OCI-LY7 (cell line): ENCODE data around the gene TACR1. TPM values are rescaled to one million over a fixed set of nuclear protein-coding genes. Genes with fewer than 3 reads are reported as not detected.

Experiments
- BruUV-seq: library from RNA; stranded (reverse); fragments of 400-500 nt; replicated peaks from 2 replicates; lab custom pipeline; 2021; lab: Mats Ljungman, UMichigan
- CTCF ChIA-PET: fragments of 300-600 bp; sonication (Branson Sonifier 250); formaldehyde crosslinking; loops from one replicate; lab custom pipeline; 2022; ENCODE audit warnings: antibody characterized with exemption; ENCODE audit not compliant: unreplicated experiment; lab: Charles Lee
- POLR2A ChIA-PET: fragments of 300-600 bp; sonication (Branson Sonifier 250); formaldehyde crosslinking; loops from one replicate; lab custom pipeline; 2022; ENCODE audit warnings: antibody characterized with exemption; lab: Charles Lee
- DNase-seq: peaks from one replicate; pipeline ENCODE4 v3.0.0-alpha.2; 2015; ENCODE audit warnings: low spot score
- H2AFZ ChIP-seq: fragments of 200-600 bp; sonication (generic), shearing (Covaris generic); 2 replicates; pipeline ENCODE4 v1.6.1; 2014; ENCODE audit warnings: mild to moderate bottlenecking, antibody characterized with exemption, low read length, moderate library complexity
- H3K27ac ChIP-seq: fragments of 200-600 bp; sonication (generic); 2 replicates; pipeline ENCODE4 v1.5.1; 2014; ENCODE audit warnings: mixed run types, low read depth, mild to moderate bottlenecking, moderate library complexity, low read length, inconsistent platforms; ENCODE audit not compliant: poor library complexity, severe bottlenecking
- H3K36me3 ChIP-seq: fragments of 200-600 bp; sonication (generic); 2 replicates; pipeline ENCODE4 v1.6.1; 2014; ENCODE audit warnings: mild to moderate bottlenecking, antibody characterized with exemption, low read length, moderate library complexity, mixed read lengths; ENCODE audit not compliant: insufficient read depth
- H3K4me1 ChIP-seq: fragments of 200-600 bp; sonication (generic); 2 replicates; pipeline ENCODE4 v1.5.1; 2014; ENCODE audit warnings: mild to moderate bottlenecking, low read length; ENCODE audit not compliant: insufficient read depth, poor library complexity, severe bottlenecking
- H3K4me2 ChIP-seq: fragments of 200-600 bp; sonication (generic); 2 replicates; pipeline ENCODE4 v1.6.1; 2014; ENCODE audit warnings: mild to moderate bottlenecking, low read length
- H3K4me3 ChIP-seq: fragments of 200-600 bp; sonication (generic); 2 replicates; pipeline ENCODE4 v1.5.1; 2014; ENCODE audit warnings: mild to moderate bottlenecking, low read depth, low read length; ENCODE audit not compliant: poor library complexity, severe bottlenecking
- H3K79me2 ChIP-seq: fragments of 200-600 bp; sonication (generic); 2 replicates; pipeline ENCODE4 v1.6.1; 2016; ENCODE audit warnings: low read depth, mild to moderate bottlenecking, low read length, moderate library complexity, mixed read lengths; ENCODE audit not compliant: insufficient read depth
- H3K9me2 ChIP-seq: fragments of 200-600 bp; sonication (generic); 2 replicates; pipeline ENCODE4 v1.6.1; 2016; ENCODE audit warnings: mild to moderate bottlenecking, low read length, mixed read lengths; ENCODE audit not compliant: insufficient read depth
- H3K9me3 ChIP-seq: fragments of 200-600 bp; sonication (generic); 2 replicates; pipeline ENCODE4 v1.6.1; 2014; ENCODE audit warnings: mild to moderate bottlenecking, mixed run types, low read length, mixed read lengths
- H4K20me1 ChIP-seq: fragments of 200-600 bp; sonication (generic); 2 replicates; pipeline ENCODE4 v1.6.1; 2014; ENCODE audit warnings: mild to moderate bottlenecking, antibody characterized with exemption, low read length, moderate library complexity, mixed read lengths; ENCODE audit not compliant: insufficient read depth
- EZH2phosphoT487 ChIP-seq: fragments of 200-600 bp; sonication (generic); IDR thresholded peaks from 2 replicates; pipeline ENCODE4 v1.6.1; 2018; ENCODE audit warnings: low read depth, borderline replicate concordance, mild to moderate bottlenecking, mixed run types, antibody characterized with exemption, low read length, moderate library complexity, mixed read lengths
- intact Hi-C: fragments of 100-400 bp; cut with micrococcal nuclease; formaldehyde crosslinking; loops from one replicate; pipeline ENCODE4 v1.10.0; 2022; ENCODE audit not compliant: unreplicated experiment
- total RNA-seq, 2 experiments: library from RNA; depleted of rRNA in 1 of 2; stranded (reverse); fragments of >200 nt in 1 of 2; shearing (Covaris generic) in 1 of 2; gene quantifications; 2 replicates each; pipeline ENCODE4 v1.2.3, GENCODE V29; 2014 to 2022
- TF ChIP-seq, protein P1 (sequence below): fragments of 200-600 bp; sonication (generic); conservative IDR thresholded peaks from 2 replicates; pipeline ENCODE4 v1.5.1; 2014; ENCODE audit warnings: mild to moderate bottlenecking, antibody characterized with exemption, low read length, moderate library complexity, mixed read lengths

The TACR1 gene
- total RNA-seq, 2 experiments from 2014 or later = not detected

- no peaks in the 10 kb centered on the region for H3K9me2 ChIP-seq
- H3K4me2 ChIP-seq = no peak overlapping the region
- no peaks in the 10 kb centered on the region for H4K20me1 ChIP-seq
- no TSS peak for BruUV-seq
- H3K9me3 ChIP-seq = no peaks in the 10 kb centered on the region
- H3K4me1 ChIP-seq = peaks cover 14% of the 10 kb centered on the region
- TF ChIP-seq, protein P1, sequence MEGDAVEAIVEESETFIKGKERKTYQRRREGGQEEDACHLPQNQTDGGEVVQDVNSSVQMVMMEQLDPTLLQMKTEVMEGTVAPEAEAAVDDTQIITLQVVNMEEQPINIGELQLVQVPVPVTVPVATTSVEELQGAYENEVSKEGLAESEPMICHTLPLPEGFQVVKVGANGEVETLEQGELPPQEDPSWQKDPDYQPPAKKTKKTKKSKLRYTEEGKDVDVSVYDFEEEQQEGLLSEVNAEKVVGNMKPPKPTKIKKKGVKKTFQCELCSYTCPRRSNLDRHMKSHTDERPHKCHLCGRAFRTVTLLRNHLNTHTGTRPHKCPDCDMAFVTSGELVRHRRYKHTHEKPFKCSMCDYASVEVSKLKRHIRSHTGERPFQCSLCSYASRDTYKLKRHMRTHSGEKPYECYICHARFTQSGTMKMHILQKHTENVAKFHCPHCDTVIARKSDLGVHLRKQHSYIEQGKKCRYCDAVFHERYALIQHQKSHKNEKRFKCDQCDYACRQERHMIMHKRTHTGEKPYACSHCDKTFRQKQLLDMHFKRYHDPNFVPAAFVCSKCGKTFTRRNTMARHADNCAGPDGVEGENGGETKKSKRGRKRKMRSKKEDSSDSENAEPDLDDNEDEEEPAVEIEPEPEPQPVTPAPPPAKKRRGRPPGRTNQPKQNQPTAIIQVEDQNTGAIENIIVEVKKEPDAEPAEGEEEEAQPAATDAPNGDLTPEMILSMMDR = no peak
- no peak for TF ChIP-seq EZH2phosphoT487
- no peak overlapping the region for H3K27ac ChIP-seq
- intact Hi-C loops = no loop called here
- H3K79me2 ChIP-seq = no peaks in the 10 kb centered on the region
- POLR2A ChIA-PET = interaction anchor here (1.1 kb wide), 1 partner anchor 179 kb away, joined by 3 read pairs; no protein-coding TSS in a partner anchor
- no peaks in the 10 kb centered on the region for H3K36me3 ChIP-seq
- H3K4me3 ChIP-seq = no peak overlapping the region
- CTCF ChIA-PET = no interaction called here
- DNase-seq = no peak
- no peak overlapping the region for H2AFZ ChIP-seq
These were observed 191.5 kb downstream of the TACR1 start for GRCh38 chr2:75007819-75008218.

GRCh38 chr2:75007061-75007460 is 192.3 kb downstream of the TACR1 start:
- Histone ChIP-seq H3K4me2 (no peak overlapping the region), H3K36me3 (no peaks in the 10 kb centered on the region), H2AFZ (no peak overlapping the region), H3K27ac (no peak overlapping the region), H3K4me1 (peaks cover 7% of the 10 kb centered on the region), H3K4me3 (no peak overlapping the region), H4K20me1 (no peaks in the 10 kb centered on the region), H3K79me2 (no peaks in the 10 kb centered on the region), H3K9me3 (no peaks in the 10 kb centered on the region), H3K9me2 (no peaks in the 10 kb centered on the region)
- DNase-seq = no peak
- POLR2A ChIA-PET = interaction anchor here (1.1 kb wide), 1 partner anchor 179 kb away, joined by 3 read pairs; no protein-coding TSS in a partner anchor
- CTCF ChIA-PET = no interaction called here
- no TSS peak for BruUV-seq
- intact Hi-C loops = no loop called here
- no peak for TF ChIP-seq EZH2phosphoT487
- TF ChIP-seq, protein P1 = no peak

- Histone ChIP-seq H3K9me3 (no peaks in the 10 kb centered on the region), H3K36me3 (no peaks in the 10 kb centered on the region), H3K4me3 (no peak overlapping the region), H3K4me2 (no peak overlapping the region), H3K79me2 (no peaks in the 10 kb centered on the region), H3K9me2 (no peaks in the 10 kb centered on the region), H3K27ac (no peak overlapping the region), H3K4me1 (no peaks in the 10 kb centered on the region), H2AFZ (no peak overlapping the region), H4K20me1 (no peaks in the 10 kb centered on the region)
- POLR2A ChIA-PET = interaction anchor here (0.6 kb wide), 1 partner anchor 93 kb away, joined by 3 read pairs; no protein-coding TSS in a partner anchor
- no peak for DNase-seq
- no peak for TF ChIP-seq EZH2phosphoT487
- TF ChIP-seq, protein P1 = no peak
- CTCF ChIA-PET = no interaction called here
- intact Hi-C loops = no loop called here
- no TSS peak for BruUV-seq
These were observed 193.3 kb downstream of the TACR1 start for GRCh38 chr2:75006041-75006440.
